ENCODE results near the gene PPFIBP1. TPM values are rescaled to one million over a fixed set of nuclear protein-coding genes. Genes with fewer than 3 reads are reported as not detected.

PPFIBP1 gene
- total and polyA plus RNA-seq, 2 of the 8 experiments (the other 6 are each of a cell fraction or from before 2014, with no cell fraction given): 7.7 to 31.3 TPM

GRCh38 chr12:27639265-27639664, 115.3 kb downstream of the PPFIBP1 start:
- H3K18ac ChIP-seq (ENCODE audit: extremely low read depth, low read length): no peak overlapping the region
- H3K36me3 ChIP-seq (ENCODE audit: control insufficient read depth in 2 of 4, insufficient read depth in 4 of 4, low read length in 3 of 4): no peaks in the 10 kb centered on the region
- H3K9ac ChIP-seq (replicated peaks in 1 of 4; ENCODE audit: extremely low read depth in 1 of 4, low read depth in 3 of 4, low read length in 3 of 4): no peak overlapping the region
- no peak overlapping the region for H2BK20ac ChIP-seq (ENCODE audit: low read length)
- ChIA-PET CTCF (ENCODE audit: partially characterized antibody) (interaction anchor here (0.9 to 1.2 kb wide), 2 partner anchors 37 to 222 kb away, joined by 3 read pairs; no protein-coding TSS in a partner anchor), POLR2A (ENCODE audit: partially characterized antibody) (no interaction called here)
- H3K79me2 ChIP-seq (ENCODE audit: control insufficient read depth in 1 of 2, insufficient read depth in 2 of 2, low read length in 2 of 2): no peaks in the 10 kb centered on the region
- H2AK5ac ChIP-seq (ENCODE audit: low read depth, low read length): no peak overlapping the region
- H2AFZ ChIP-seq (ENCODE audit: low read length): no peak overlapping the region
- no peak overlapping the region for H4K5ac ChIP-seq (ENCODE audit: insufficient read length, low read depth, low read length)
- FAIRE-seq (no peak), DNase-seq (ENCODE audit: low read depth in 1 of 2, low spot score in 2 of 2) (no peak)
- H3K4ac ChIP-seq (replicated peaks; ENCODE audit: insufficient read length, low read depth, low read length): no peak overlapping the region
- H4K91ac ChIP-seq (replicated peaks; ENCODE audit: insufficient read length, low read length): no peak overlapping the region
- no peak overlapping the region for H2BK15ac ChIP-seq (ENCODE audit: low read length)
- no peaks in the 10 kb centered on the region for H3K4me1 ChIP-seq (replicated peaks in 1 of 4; ENCODE audit: control insufficient read depth in 3 of 4, insufficient read depth in 4 of 4, low read length in 3 of 4)
- TF ChIP-seq CTBP2 (IDR thresholded peaks at IDR 0.05; ENCODE audit: borderline replicate concordance, insufficient read depth, insufficient read length, low read length): no peak
- no peak for TF ChIP-seq RFX5 (IDR thresholded peaks at IDR 0.05; ENCODE audit: borderline replicate concordance, low read depth, low read length)
- TF ChIP-seq CHD2 (IDR thresholded peaks at IDR 0.05; ENCODE audit: low read length): no peak
- no peak for TF ChIP-seq KDM5A (IDR thresholded peaks at IDR 0.05; ENCODE audit: low read length)
- no peak for TF ChIP-seq E2F6 (IDR thresholded peaks at IDR 0.05)
- TF ChIP-seq FOSL1 (IDR thresholded peaks at IDR 0.05; ENCODE audit: insufficient read depth, low read depth, low read length): no peak
- no peak overlapping the region for H2BK120ac ChIP-seq (replicated peaks; ENCODE audit: low read depth, low read length)
- H3K79me1 ChIP-seq (ENCODE audit: low read depth, low read length): no peaks in the 10 kb centered on the region
- no peak overlapping the region for H4K8ac ChIP-seq (ENCODE audit: extremely low read depth, insufficient read depth, low read length)
- H3K9me3 ChIP-seq (ENCODE audit: insufficient read depth in 2 of 2, low read depth in 1 of 2, low read length in 1 of 2): no peaks in the 10 kb centered on the region
- H3K4me2 ChIP-seq (ENCODE audit: insufficient read depth in 1 of 2, low read depth in 2 of 2, low read length in 2 of 2): no peak overlapping the region
- 56% methylated on average over 3 of the region's 3 CpGs; no CpG with 5 or more reads in 1 of the 2 experiments for WGBS, 2 experiments (ENCODE audit: extremely low coverage in 1 of 2, insufficient coverage in 1 of 2, insufficient read length in 1 of 2, insufficient replicate concordance in 2 of 2, low coverage in 1 of 2, low lambda C conversion rate in 2 of 2, missing lambda C conversion rate in 1 of 2)
- H3K14ac ChIP-seq (ENCODE audit: insufficient read length): no peak overlapping the region
- no peaks in the 10 kb centered on the region for H4K20me1 ChIP-seq (replicated peaks in 1 of 2; ENCODE audit: control insufficient read depth in 1 of 2, insufficient read depth in 2 of 2, low read length in 2 of 2)
- no peak overlapping the region for H2BK12ac ChIP-seq (ENCODE audit: low read depth, low read length)
- H2BK5ac ChIP-seq (ENCODE audit: low read depth, low read length): no peak overlapping the region
- H3K56ac ChIP-seq (replicated peaks; ENCODE audit: insufficient read length, low read depth, low read length): no peak overlapping the region
- H3K23me2 ChIP-seq (ENCODE audit: low read depth, low read length): no peaks in the 10 kb centered on the region
- no peak overlapping the region for H3K27ac ChIP-seq (ENCODE audit: low read depth, low read length)
- H3K4me3 ChIP-seq (ENCODE audit: extremely low read depth in 1 of 4, insufficient read depth in 2 of 4, low read depth in 3 of 4, low read length in 4 of 4): no peak overlapping the region
- H3K27me3 ChIP-seq (replicated peaks in 1 of 4; ENCODE audit: control insufficient read depth in 3 of 4, extremely low read depth in 1 of 4, insufficient read depth in 3 of 4, low read length in 3 of 4): no peaks in the 10 kb centered on the region
- H3K23ac ChIP-seq (ENCODE audit: insufficient read length): no peak overlapping the region

All from H1 (cell line).